GM18498 (cell line): ENCODE measurements around the gene GNAT1.

Experiments used
- ATAC-seq: cut with Tn5 transposase; IDR thresholded peaks from one replicate; pipeline ENCODE4 v1.9.1; 2021; ENCODE audit warnings: mild to moderate bottlenecking, moderate library complexity; ENCODE audit not compliant: unreplicated experiment

GNAT1 gene

GRCh38 chr3:50174947-50175524 is 16.4 kb upstream of the GNAT1 start:
- ATAC-seq = no peak

- ATAC-seq = no peak
Observed at GRCh38 chr3:50177346-50177745, 14.1 kb upstream of the GNAT1 start.

GRCh38 chr3:50179710-50180109 is 11.7 kb upstream of the GNAT1 start:
- ATAC-seq = no peak

GRCh38 chr3:50181985-50182384 is 9.4 kb upstream of the GNAT1 start:
- no peak for ATAC-seq

GRCh38 chr3:50182533-50183099 is 8.8 kb upstream of the GNAT1 start:
- no peak for ATAC-seq

GRCh38 chr3:50183755-50184154 is 7.7 kb upstream of the GNAT1 start:
- ATAC-seq = no peak

GRCh38 chr3:50184242-50184978 is 7.0 kb upstream of the GNAT1 start:
- no peak for ATAC-seq

GRCh38 chr3:50185230-50185629 is 6.2 kb upstream of the GNAT1 start:
- no peak for ATAC-seq

GRCh38 chr3:50186096-50186495 is 5.3 kb upstream of the GNAT1 start:
- no peak for ATAC-seq

- no peak for ATAC-seq
Observed at GRCh38 chr3:50187750-50188149, 3.7 kb upstream of the GNAT1 start.

GRCh38 chr3:50189274-50189673 is 2.1 kb upstream of the GNAT1 start:
- no peak for ATAC-seq

- ATAC-seq = no peak
Observed at GRCh38 chr3:50189989-50190388, 1.4 kb upstream of the GNAT1 start.

GRCh38 chr3:50192124-50192523 is 714 bp downstream of the GNAT1 start:
- ATAC-seq = no peak

- no peak for ATAC-seq
Observed at GRCh38 chr3:50192689-50193141, 1.3 kb downstream of the GNAT1 start.

GRCh38 chr3:50193286-50193685 is 1.9 kb downstream of the GNAT1 start:
- no peak for ATAC-seq

GRCh38 chr3:50193746-50194127 is 2.3 kb downstream of the GNAT1 start:
- no peak for ATAC-seq

- no peak for ATAC-seq
Observed at GRCh38 chr3:50194128-50194902, 2.9 kb downstream of the GNAT1 start.

- no peak for ATAC-seq
Observed at GRCh38 chr3:50194903-50195500, 3.6 kb downstream of the GNAT1 start.

- ATAC-seq = no peak
Observed at GRCh38 chr3:50195501-50196252, 4.3 kb downstream of the GNAT1 start.

- no peak for ATAC-seq
Observed at GRCh38 chr3:50196253-50196801, 4.9 kb downstream of the GNAT1 start.
